ENCODE measurements around the gene TLR7. TPM values are rescaled to one million over a fixed set of nuclear protein-coding genes. Genes with fewer than 3 reads are reported as not detected.

Gene TLR7
- total and polyA plus RNA-seq, 10 of the 15 experiments (the other 5 are each of a cell fraction or from before 2014, with no cell fraction given): 12.0 to 44.4 (median 22.6) TPM

- Histone ChIP-seq H3K9me3 (replicated peaks; ENCODE audit: control insufficient read depth, insufficient read depth, low read length) (no peaks in the 10 kb centered on the region), H3K36me3 (ENCODE audit: control insufficient read depth in 2 of 2, insufficient read depth in 2 of 2, low read length in 1 of 2) (no peaks in the 10 kb centered on the region), H3K79me2 (ENCODE audit: control insufficient read depth, insufficient read depth, low read length) (no peaks in the 10 kb centered on the region), H3K9ac (ENCODE audit: control insufficient read depth, insufficient read depth, low read length) (no peak within 1 kb of the TSS), H3K4me3 (no peak within 1 kb of the TSS), H3K4me1 (ENCODE audit: control insufficient read depth, insufficient read depth, low read length) (no peaks in the 10 kb centered on the region), H2AFZ (ENCODE audit: control insufficient read depth, low read depth, low read length) (no peak within 1 kb of the TSS), H3K27me3 (replicated peaks in 1 of 2; ENCODE audit: control insufficient read depth in 2 of 2, insufficient read depth in 2 of 2, low read length in 1 of 2) (no peaks in the 10 kb centered on the region), H4K20me1 (ENCODE audit: control insufficient read depth, insufficient read depth) (no peaks in the 10 kb centered on the region), H3K27ac (ENCODE audit: control insufficient read depth, insufficient read depth) (no peak within 1 kb of the TSS), H3K4me2 (ENCODE audit: control insufficient read depth, insufficient read depth) (no peak within 1 kb of the TSS)
- no TSS peak for BruUV-seq (replicated peaks)
- in situ Hi-C loops (cut with MboI) (loop anchor here (25.0 kb wide), 1 partner anchor 819 kb away; no protein-coding TSS in a partner anchor), intact Hi-C loops (cut with micrococcal nuclease; ENCODE audit: unreplicated experiment) (loop anchor here (10.0 kb wide), 1 partner anchor 391 kb away; no protein-coding TSS in a partner anchor)
- CTCF ChIA-PET: interaction anchor here (1.0 to 4.7 kb wide), 3 partner anchors 17 to 138 kb away, joined by 3 to 16 read pairs (median 3); no protein-coding TSS in a partner anchor
- WGBS (ENCODE audit: insufficient coverage, insufficient replicate concordance, low lambda C conversion rate, missing lambda C conversion rate): 53% methylated on average over 15 of the region's 15 CpGs
- ATAC-seq: no peak
- POLR2A ChIA-PET: no interaction called here
- RAD21 ChIA-PET (ENCODE audit: unreplicated experiment): no interaction called here
- TF ChIP-seq ZZZ3 (IDR thresholded peaks at IDR 0.05; ENCODE audit: control insufficient read depth, insufficient read length, low read depth) (no peak), FOS (IDR thresholded peaks at IDR 0.05; ENCODE audit: borderline replicate concordance, extremely low read depth, insufficient read length) (no peak), RFX5 (IDR thresholded peaks at IDR 0.05; ENCODE audit: low read depth, low read length) (no peak), SIX5 (IDR thresholded peaks at IDR 0.05; ENCODE audit: low read depth, low read length, severe bottlenecking) (no peak)
- no peak for FAIRE-seq
- DNase-seq (ENCODE audit: low read depth, low spot score): no peak
- SMC1A ChIA-PET (ENCODE audit: uncharacterized antibody, unreplicated experiment): interaction anchor here (1.5 kb wide), 1 partner anchor 92 kb away, joined by 7 read pairs; no protein-coding TSS in a partner anchor
Observed at GRCh38 chrX:12906046-12906761, 39.3 kb downstream of the TLR7 start, which contains the start of gene TLR8. TSS of gene TLR8 (plus strand) at chrX:12906620. CDS start at chrX:12906707, 87 bp downstream.

GRCh38 chrX:12910423-12911121, 43.7 kb downstream of the TLR7 start:
- in situ Hi-C loops (cut with MboI): loop anchor here (25.0 kb wide), 1 partner anchor 823 kb away; no protein-coding TSS in a partner anchor
- H3K27ac ChIP-seq (ENCODE audit: control insufficient read depth, insufficient read depth): no peak overlapping the region
- no TSS peak for BruUV-seq (replicated peaks)
- no peak overlapping the region for H3K9ac ChIP-seq (ENCODE audit: control insufficient read depth, insufficient read depth, low read length)
- DNase-seq (ENCODE audit: low read depth, low spot score): no peak
- no peaks in the 10 kb centered on the region for H3K9me3 ChIP-seq (replicated peaks; ENCODE audit: control insufficient read depth, insufficient read depth, low read length)
- no peak overlapping the region for H2AFZ ChIP-seq (ENCODE audit: control insufficient read depth, low read depth, low read length)
- no peak for FAIRE-seq
- TF ChIP-seq EZH2 (IDR thresholded peaks at IDR 0.05; ENCODE audit: borderline replicate concordance, control insufficient read depth, low read depth, low read length): no peak
- TF ChIP-seq CREM (IDR thresholded peaks at IDR 0.05; ENCODE audit: low read depth): no peak
- no peak for TF ChIP-seq RBBP5 (conservative IDR thresholded peaks at IDR 0.05)
- no peak for TF ChIP-seq ZNF274 (IDR thresholded peaks at IDR 0.05; ENCODE audit: insufficient read depth, insufficient read length)
- no peak for TF ChIP-seq SREBF1 (IDR thresholded peaks at IDR 0.05; ENCODE audit: low read length)
- no peak for TF ChIP-seq FOS (IDR thresholded peaks at IDR 0.05; ENCODE audit: borderline replicate concordance, extremely low read depth, insufficient read length)
- TF ChIP-seq, protein P1, sequence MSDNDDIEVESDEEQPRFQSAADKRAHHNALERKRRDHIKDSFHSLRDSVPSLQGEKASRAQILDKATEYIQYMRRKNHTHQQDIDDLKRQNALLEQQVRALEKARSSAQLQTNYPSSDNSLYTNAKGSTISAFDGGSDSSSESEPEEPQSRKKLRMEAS (IDR thresholded peaks at IDR 0.05; ENCODE audit: low read depth, low read length): no peak
- TF ChIP-seq SRF (IDR thresholded peaks at IDR 0.05; ENCODE audit: low read depth in 2 of 2, low read length in 2 of 2): no peak
- TF ChIP-seq CBFB (IDR thresholded peaks at IDR 0.05; ENCODE audit: low read depth): no peak
- TF ChIP-seq NBN (IDR thresholded peaks at IDR 0.05): no peak
- no peak for TF ChIP-seq EED (IDR thresholded peaks at IDR 0.05; ENCODE audit: low read depth)
- TF ChIP-seq TCF3 (IDR thresholded peaks at IDR 0.05; ENCODE audit: borderline replicate concordance, insufficient read depth, low read depth, low read length): no peak
- no peak for TF ChIP-seq BACH1 (IDR thresholded peaks at IDR 0.05; ENCODE audit: borderline replicate concordance)
- no peaks in the 10 kb centered on the region for H3K36me3 ChIP-seq (ENCODE audit: control insufficient read depth in 2 of 2, insufficient read depth in 2 of 2, low read length in 1 of 2)
- CTCF ChIA-PET: interaction anchor here (0.9 to 3.8 kb wide), 2 partner anchors 10 to 96 kb away, joined by 4 to 13 read pairs; no protein-coding TSS in a partner anchor
- POLR2A ChIA-PET: no interaction called here
- H3K4me1 ChIP-seq (ENCODE audit: control insufficient read depth, insufficient read depth, low read length): no peaks in the 10 kb centered on the region
- H3K4me3 ChIP-seq: no peak overlapping the region
- SMC1A ChIA-PET (ENCODE audit: uncharacterized antibody, unreplicated experiment): interaction anchor here (1.0 to 1.3 kb wide), 2 partner anchors 27 to 182 kb away, joined by 3 read pairs; no protein-coding TSS in a partner anchor
- WGBS (ENCODE audit: insufficient coverage, insufficient replicate concordance, low lambda C conversion rate, missing lambda C conversion rate): 34% methylated on average over 10 of the region's 10 CpGs
- no peak for ATAC-seq
- H4K20me1 ChIP-seq (ENCODE audit: control insufficient read depth, insufficient read depth): no peaks in the 10 kb centered on the region
- intact Hi-C loops (cut with micrococcal nuclease; ENCODE audit: unreplicated experiment): no loop called here
- no peaks in the 10 kb centered on the region for H3K27me3 ChIP-seq (replicated peaks in 1 of 2; ENCODE audit: control insufficient read depth in 2 of 2, insufficient read depth in 2 of 2, low read length in 1 of 2)
- RAD21 ChIA-PET (ENCODE audit: unreplicated experiment): interaction anchor here (1.1 to 1.8 kb wide), 3 partner anchors 14 to 107 kb away, joined by 3 to 5 read pairs (median 3); no protein-coding TSS in a partner anchor
- H3K4me2 ChIP-seq (ENCODE audit: control insufficient read depth, insufficient read depth): no peak overlapping the region
- H3K79me2 ChIP-seq (ENCODE audit: control insufficient read depth, insufficient read depth, low read length): no peaks in the 10 kb centered on the region

Data from GM12878 (cell line).